K562 (cell line): ENCODE data around the gene STK11. TPM values are rescaled to one million over a fixed set of nuclear protein-coding genes. Genes with fewer than 3 reads are reported as not detected.

ENCODE experiments used
- CEBPG ChIP-seq, 3 experiments: fragments of 200-800 bp in 1 of 3; sonication (Bioruptor generic) in 1 of 3; sonication (generic) in 1 of 3; formaldehyde crosslinking in 1 of 3; IDR thresholded peaks in 2 of 3; conservative IDR thresholded peaks in 1 of 3; 2 replicates each; pipeline versions ENCODE4 v1.6.1 to v1.8.0; 2016 to 2022; ENCODE audit warnings: missing compliant biosample characterization in 2 of 3, missing genetic modification characterization in 2 of 3, mild to moderate bottlenecking in 1 of 3, missing genetic modification reagents in 1 of 3
- CSDE1 ChIP-seq, 2 experiments: fragments of 450-650 bp; IDR thresholded peaks; 2 replicates each; pipeline ENCODE4 v1.6.1; 2016; ENCODE audit warnings: mild to moderate bottlenecking in 1 of 2
- CXXC5 ChIP-seq: fragments of 250-450 bp; sonication (Bioruptor Pico); IDR thresholded peaks from 2 replicates; pipeline ENCODE4 v1.8.0; 2022; ENCODE audit warnings: inconsistent platforms, mild to moderate bottlenecking, moderate library complexity
- ESRRA ChIP-seq: fragments of 450-650 bp; IDR thresholded peaks from 2 replicates; pipeline ENCODE4 v1.6.1; 2014; ENCODE audit warnings: low read depth, mild to moderate bottlenecking, moderate library complexity, borderline replicate concordance
- FIP1L1 ChIP-seq: fragments of 200-400 bp; formaldehyde crosslinking; IDR thresholded peaks from 2 replicates; pipeline ENCODE4 v1.6.1; 2018; ENCODE audit warnings: mild to moderate bottlenecking, low read depth, low read length; ENCODE audit not compliant: poor library complexity, severe bottlenecking
- GATAD2A ChIP-seq: fragments of 450-650 bp; IDR thresholded peaks from 2 replicates; pipeline ENCODE4 v1.6.1; 2017
- MCM7 ChIP-seq, 2 experiments: fragments of 450-650 bp; IDR thresholded peaks; 2 replicates each; pipeline ENCODE4 v1.6.1; 2016 to 2018
- NCOR1 ChIP-seq: fragments of 450-650 bp; IDR thresholded peaks from 2 replicates; pipeline ENCODE4 v1.6.1; 2016; ENCODE audit warnings: mild to moderate bottlenecking, moderate library complexity
- NFRKB ChIP-seq: fragments of 450-650 bp; IDR thresholded peaks from 2 replicates; pipeline ENCODE4 v1.6.1; 2016; ENCODE audit warnings: low read depth
- NR4A1 ChIP-seq, 2 experiments: fragments of 250-450 bp in 1 of 2; fragments of 450-650 bp in 1 of 2; sonication (Bioruptor Pico) in 1 of 2; IDR thresholded peaks; 2 replicates each; pipeline versions ENCODE4 v1.4.0 to v1.6.1; 2016 to 2020; ENCODE audit warnings: mild to moderate bottlenecking in 2 of 2, missing compliant biosample characterization in 1 of 2, missing genetic modification characterization in 1 of 2, moderate library complexity in 1 of 2
- RBM25 ChIP-seq: fragments of 200-400 bp; formaldehyde crosslinking; IDR thresholded peaks from 2 replicates; pipeline ENCODE4 v1.6.1; 2018; ENCODE audit warnings: low read length, low read depth, moderate library complexity; ENCODE audit not compliant: severe bottlenecking
- RUNX1 ChIP-seq: sonication (generic); IDR thresholded peaks from 2 replicates; pipeline ENCODE4 v1.6.1; 2016; ENCODE audit warnings: antibody characterized with exemption, low read depth
- TCF7L2 ChIP-seq: fragments of 150-350 bp; IDR thresholded peaks from 2 replicates; pipeline ENCODE4 v1.6.1; 2016; ENCODE audit warnings: low read depth, mild to moderate bottlenecking, low read length, moderate library complexity
- ZFPM2 ChIP-seq: fragments of 250-450 bp; sonication (Bioruptor Pico); IDR thresholded peaks from 2 replicates; pipeline ENCODE4 v1.5.1; 2022; ENCODE audit warnings: mild to moderate bottlenecking
- ZNF3 ChIP-seq: fragments of 250-450 bp; sonication (Bioruptor Pico); IDR thresholded peaks from 2 replicates; pipeline ENCODE4 v1.5.0; 2021; ENCODE audit warnings: mild to moderate bottlenecking, moderate library complexity
- polyA plus RNA-seq, 8 experiments: library from polyadenylated mRNA; depleted of rRNA in 4 of 8; stranded (reverse) in 5 of 8; unstranded in 3 of 8; fragments of >200 nt; fragmentation: Nextera tagmentation in 2 of 8; fragmentation: Illumina TruSeq in 1 of 8; extraction: Ambion mirVana in 2 of 8; extraction: Trizol in 1 of 8; gene quantifications; 2 replicates each; pipeline versions ENCODE4 v1.2.1 to v1.2.3, GENCODE V29; 2011 to 2014; ENCODE audit warnings: inconsistent platforms in 1 of 8, missing spikeins in 1 of 8
- total RNA-seq, 7 experiments: library from RNA; depleted of rRNA in 6 of 7; stranded (reverse); fragments of >200 nt in 6 of 7; fragmentation: Illumina TruSeq in 2 of 7; extraction: Trizol in 2 of 7; gene quantifications; 2 replicates each; pipeline versions ENCODE4 v1.2.1 to v1.2.3, GENCODE V29; 2011 to 2021; ENCODE audit warnings: low replicate concordance in 1 of 7
- TF ChIP-seq, protein P1 (sequence below): fragments of 450-650 bp; formaldehyde crosslinking; IDR thresholded peaks from 2 replicates; pipeline ENCODE4 v1.4.0; 2022; ENCODE audit warnings: missing genetic modification characterization
- TF ChIP-seq, protein P2 (sequence below): sonication (generic); formaldehyde crosslinking; IDR thresholded peaks from 2 replicates; pipeline ENCODE4 v1.8.0; 2022; ENCODE audit warnings: missing genetic modification reagents, mild to moderate bottlenecking, moderate library complexity, borderline replicate concordance
- TF ChIP-seq, protein P3 (sequence below): fragments of 250-450 bp; sonication (Bioruptor Pico); IDR thresholded peaks from 2 replicates; pipeline ENCODE4 v1.4.0; 2020; ENCODE audit warnings: mild to moderate bottlenecking, moderate library complexity
- TF ChIP-seq, protein P4 (sequence below): IDR thresholded peaks from 2 replicates; pipeline ENCODE4 v1.6.1; 2011; ENCODE audit not compliant: insufficient read length; ENCODE audit errors: extremely low read depth
- TF ChIP-seq, protein P5 (sequence below): fragments of 250-450 bp; sonication (Bioruptor Pico); IDR thresholded peaks from 2 replicates; pipeline ENCODE4 v1.8.0; 2022; ENCODE audit warnings: inconsistent platforms

STK11 gene
- total and polyA plus RNA-seq, 9 of the 15 experiments (the other 6 are each of a cell fraction or from before 2014, with no cell fraction given), result 0.15 to 96.5 (median 31.7) TPM

DNA sequence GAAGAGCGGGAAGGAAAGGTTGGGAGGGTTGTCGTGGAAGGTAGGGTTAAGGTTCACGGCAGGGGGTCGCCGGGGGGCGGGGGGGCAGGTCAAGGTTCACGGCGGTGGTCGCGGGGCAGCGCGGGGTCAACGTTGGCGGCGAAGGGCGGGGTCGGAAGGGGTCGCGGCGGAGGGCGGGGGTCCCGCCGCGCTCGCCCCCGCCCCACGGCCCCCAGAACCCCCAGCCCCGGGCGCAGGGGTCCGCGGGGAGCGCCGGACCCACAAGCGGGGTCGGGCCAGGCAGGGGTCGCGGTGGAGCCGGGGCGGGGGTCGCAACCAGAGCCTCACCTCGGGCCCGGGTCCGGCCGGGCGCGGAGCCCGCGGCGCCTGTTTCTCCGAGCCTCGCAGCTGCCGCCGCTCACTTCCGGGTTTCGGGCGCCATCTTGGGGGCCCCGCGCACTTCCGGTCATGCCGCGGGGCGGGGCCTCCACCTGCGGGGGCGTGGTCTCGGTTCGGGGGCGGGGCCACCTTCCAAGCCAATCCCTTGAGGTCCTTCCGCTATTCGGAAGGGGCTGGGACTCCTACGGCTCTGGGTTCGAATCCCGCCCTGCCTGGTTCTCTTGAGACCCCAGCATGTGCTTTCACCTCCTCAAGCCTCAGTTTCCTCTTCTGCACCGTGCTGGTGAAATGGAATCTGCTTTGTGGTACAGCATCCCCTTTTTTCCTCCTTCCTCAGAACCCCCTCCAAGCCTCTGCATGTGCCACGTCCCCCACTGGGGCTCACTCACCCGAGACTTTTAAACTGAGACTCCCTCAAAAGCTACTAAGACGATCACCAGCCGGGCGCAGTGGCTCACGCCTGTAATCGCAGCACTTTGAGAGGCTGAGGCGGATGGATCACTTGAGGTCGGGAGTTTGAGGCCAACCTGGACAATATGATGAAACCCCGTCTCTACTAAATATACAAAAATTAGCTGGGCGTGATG, 31.5 kb upstream of the STK11 start, which contains the start of gene SBNO2 (continued):
- 0 out of 4 replicates have a peak, but pooled peaks of 1 of the 2 experiments have one; percentile 22 for TF ChIP-seq MCM7 (IDR thresholded peaks at IDR 0.05)
- TF ChIP-seq, protein P1, sequence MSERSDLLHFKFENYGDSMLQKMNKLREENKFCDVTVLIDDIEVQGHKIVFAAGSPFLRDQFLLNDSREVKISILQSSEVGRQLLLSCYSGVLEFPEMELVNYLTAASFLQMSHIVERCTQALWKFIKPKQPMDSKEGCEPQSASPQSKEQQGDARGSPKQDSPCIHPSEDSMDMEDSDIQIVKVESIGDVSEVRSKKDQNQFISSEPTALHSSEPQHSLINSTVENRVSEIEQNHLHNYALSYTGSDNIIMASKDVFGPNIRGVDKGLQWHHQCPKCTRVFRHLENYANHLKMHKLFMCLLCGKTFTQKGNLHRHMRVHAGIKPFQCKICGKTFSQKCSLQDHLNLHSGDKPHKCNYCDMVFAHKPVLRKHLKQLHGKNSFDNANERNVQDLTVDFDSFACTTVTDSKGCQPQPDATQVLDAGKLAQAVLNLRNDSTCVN (CRISPR knock-in tag), result no peak
- peak; percentile 64 for TF ChIP-seq CXXC5 (CRISPR knock-in tag)
- TF ChIP-seq CEBPG (CRISPR knock-in tag; IDR thresholded peaks at IDR 0.05), result no peak
- TF ChIP-seq CEBPG (tag; conservative IDR thresholded peaks at IDR 0.05 in 1 of 2, IDR thresholded peaks at IDR 0.05 in 1 of 2), result no peak
- no peak for TF ChIP-seq GATAD2A
- no peak for TF ChIP-seq FIP1L1
- no peak for TF ChIP-seq RBM25
- no peak for TF ChIP-seq CSDE1 (IDR thresholded peaks at IDR 0.05)
- no peak for TF ChIP-seq ZNF3 (CRISPR knock-in tag)
- no peak for TF ChIP-seq ESRRA
- TF ChIP-seq, protein P2, sequence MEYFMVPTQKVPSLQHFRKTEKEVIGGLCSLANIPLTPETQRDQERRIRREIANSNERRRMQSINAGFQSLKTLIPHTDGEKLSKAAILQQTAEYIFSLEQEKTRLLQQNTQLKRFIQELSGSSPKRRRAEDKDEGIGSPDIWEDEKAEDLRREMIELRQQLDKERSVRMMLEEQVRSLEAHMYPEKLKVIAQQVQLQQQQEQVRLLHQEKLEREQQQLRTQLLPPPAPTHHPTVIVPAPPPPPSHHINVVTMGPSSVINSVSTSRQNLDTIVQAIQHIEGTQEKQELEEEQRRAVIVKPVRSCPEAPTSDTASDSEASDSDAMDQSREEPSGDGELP (CRISPR knock-in tag), result peak; percentile 84
- no peak for TF ChIP-seq NR4A1 (CRISPR knock-in tag; IDR thresholded peaks at IDR 0.05)
- TF ChIP-seq NR4A1 (tag; IDR thresholded peaks at IDR 0.05), result no peak
- no peak for TF ChIP-seq RUNX1
- TF ChIP-seq NFRKB, result 0 out of 2 replicates have a peak, but pooled peaks have one; percentile 51
- TF ChIP-seq ZFPM2 (CRISPR knock-in tag), result no peak
- no peak for TF ChIP-seq NCOR1
- no peak for TF ChIP-seq TCF7L2
- TF ChIP-seq, protein P3, sequence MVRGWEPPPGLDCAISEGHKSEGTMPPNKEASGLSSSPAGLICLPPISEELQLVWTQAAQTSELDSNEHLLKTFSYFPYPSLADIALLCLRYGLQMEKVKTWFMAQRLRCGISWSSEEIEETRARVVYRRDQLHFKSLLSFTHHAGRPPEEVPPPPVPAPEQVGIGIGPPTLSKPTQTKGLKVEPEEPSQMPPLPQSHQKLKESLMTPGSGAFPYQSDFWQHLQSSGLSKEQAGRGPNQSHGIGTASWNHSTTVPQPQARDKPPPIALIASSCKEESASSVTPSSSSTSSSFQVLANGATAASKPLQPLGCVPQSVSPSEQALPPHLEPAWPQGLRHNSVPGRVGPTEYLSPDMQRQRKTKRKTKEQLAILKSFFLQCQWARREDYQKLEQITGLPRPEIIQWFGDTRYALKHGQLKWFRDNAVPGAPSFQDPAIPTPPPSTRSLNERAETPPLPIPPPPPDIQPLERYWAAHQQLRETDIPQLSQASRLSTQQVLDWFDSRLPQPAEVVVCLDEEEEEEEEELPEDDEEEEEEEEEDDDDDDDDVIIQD (CRISPR knock-in tag), result no peak
- TF ChIP-seq, protein P4, sequence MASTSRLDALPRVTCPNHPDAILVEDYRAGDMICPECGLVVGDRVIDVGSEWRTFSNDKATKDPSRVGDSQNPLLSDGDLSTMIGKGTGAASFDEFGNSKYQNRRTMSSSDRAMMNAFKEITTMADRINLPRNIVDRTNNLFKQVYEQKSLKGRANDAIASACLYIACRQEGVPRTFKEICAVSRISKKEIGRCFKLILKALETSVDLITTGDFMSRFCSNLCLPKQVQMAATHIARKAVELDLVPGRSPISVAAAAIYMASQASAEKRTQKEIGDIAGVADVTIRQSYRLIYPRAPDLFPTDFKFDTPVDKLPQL, result no peak
- TF ChIP-seq, protein P5, sequence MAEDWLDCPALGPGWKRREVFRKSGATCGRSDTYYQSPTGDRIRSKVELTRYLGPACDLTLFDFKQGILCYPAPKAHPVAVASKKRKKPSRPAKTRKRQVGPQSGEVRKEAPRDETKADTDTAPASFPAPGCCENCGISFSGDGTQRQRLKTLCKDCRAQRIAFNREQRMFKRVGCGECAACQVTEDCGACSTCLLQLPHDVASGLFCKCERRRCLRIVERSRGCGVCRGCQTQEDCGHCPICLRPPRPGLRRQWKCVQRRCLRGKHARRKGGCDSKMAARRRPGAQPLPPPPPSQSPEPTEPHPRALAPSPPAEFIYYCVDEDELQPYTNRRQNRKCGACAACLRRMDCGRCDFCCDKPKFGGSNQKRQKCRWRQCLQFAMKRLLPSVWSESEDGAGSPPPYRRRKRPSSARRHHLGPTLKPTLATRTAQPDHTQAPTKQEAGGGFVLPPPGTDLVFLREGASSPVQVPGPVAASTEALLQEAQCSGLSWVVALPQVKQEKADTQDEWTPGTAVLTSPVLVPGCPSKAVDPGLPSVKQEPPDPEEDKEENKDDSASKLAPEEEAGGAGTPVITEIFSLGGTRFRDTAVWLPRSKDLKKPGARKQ (CRISPR knock-in tag), result no peak
